Measurements from ENCODE around the gene IGSF10.

IGSF10 gene

DNA sequence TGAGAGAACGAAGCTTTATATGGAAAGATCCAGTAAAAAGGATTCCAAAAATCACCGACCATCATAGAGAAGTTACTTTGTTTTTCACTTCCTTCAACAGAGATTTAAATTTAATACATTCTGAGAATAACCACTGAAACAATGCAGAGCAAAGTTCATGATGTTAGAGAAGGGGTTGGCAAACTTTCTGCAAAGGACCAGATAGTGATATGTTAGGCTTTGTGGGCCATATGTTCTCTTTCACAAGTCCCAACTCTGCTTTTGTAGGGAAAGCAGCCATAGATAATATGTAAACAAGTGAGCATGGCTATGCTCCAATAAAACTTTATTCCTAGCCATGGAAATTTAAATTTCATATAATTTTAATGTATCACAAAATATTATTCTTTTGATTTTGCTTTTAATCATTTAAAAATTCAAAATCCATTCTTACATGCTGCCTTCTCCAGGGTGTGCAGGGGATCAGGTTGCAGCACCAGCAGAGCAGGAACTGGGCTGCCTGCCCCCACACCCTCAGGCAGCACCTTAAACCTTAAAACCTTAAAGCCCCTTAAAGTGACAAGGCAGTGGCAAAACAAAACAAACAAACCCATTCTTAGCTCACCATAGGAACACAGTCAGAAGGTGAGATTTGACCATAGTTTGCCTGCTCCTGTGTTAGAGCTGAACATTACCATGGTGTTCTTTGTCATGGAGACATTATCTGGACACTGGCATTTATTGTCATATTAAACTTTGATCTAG, 16.9 kb upstream of the IGSF10 start:
- TF ChIP-seq, protein P1, sequence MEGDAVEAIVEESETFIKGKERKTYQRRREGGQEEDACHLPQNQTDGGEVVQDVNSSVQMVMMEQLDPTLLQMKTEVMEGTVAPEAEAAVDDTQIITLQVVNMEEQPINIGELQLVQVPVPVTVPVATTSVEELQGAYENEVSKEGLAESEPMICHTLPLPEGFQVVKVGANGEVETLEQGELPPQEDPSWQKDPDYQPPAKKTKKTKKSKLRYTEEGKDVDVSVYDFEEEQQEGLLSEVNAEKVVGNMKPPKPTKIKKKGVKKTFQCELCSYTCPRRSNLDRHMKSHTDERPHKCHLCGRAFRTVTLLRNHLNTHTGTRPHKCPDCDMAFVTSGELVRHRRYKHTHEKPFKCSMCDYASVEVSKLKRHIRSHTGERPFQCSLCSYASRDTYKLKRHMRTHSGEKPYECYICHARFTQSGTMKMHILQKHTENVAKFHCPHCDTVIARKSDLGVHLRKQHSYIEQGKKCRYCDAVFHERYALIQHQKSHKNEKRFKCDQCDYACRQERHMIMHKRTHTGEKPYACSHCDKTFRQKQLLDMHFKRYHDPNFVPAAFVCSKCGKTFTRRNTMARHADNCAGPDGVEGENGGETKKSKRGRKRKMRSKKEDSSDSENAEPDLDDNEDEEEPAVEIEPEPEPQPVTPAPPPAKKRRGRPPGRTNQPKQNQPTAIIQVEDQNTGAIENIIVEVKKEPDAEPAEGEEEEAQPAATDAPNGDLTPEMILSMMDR (IDR thresholded peaks at IDR 0.05; ENCODE audit: low read depth, low read length) = no peak
- H3K4me3 ChIP-seq (ENCODE audit: low read depth, low read length) = no peak overlapping the region

DNA sequence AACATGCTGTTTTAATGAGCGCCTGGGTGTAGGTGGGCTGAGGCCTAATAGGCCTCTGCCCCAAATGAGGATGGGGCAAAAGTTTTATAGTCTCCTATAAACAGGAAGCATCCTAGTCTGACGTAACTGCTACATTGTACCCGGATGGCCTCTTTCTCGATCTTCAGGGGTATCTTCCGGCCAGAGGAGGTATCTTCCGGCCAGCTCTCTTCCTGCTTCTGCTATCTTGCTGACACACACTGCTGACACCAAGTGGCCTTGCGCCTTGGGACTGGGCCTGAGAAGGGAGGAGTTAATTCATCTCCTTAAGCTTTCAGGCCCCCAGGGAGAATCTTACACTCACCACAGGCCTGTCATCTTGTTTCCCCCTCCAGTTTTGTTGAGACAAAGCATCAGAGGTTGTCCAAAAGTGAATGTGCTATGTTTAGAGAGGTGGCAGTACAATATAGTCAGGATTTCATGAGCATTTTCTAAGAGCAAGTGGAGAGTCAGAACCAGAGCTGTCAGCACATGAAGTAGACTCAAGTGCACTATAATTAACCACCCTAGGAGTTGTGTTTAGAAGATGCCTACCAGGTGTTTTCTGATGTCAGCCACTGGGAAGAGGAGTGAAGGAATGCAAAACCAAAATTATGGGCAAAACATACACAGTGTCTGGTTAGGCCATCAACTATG, 15.6 kb upstream of the IGSF10 start:
- TF ChIP-seq, protein P1 (IDR thresholded peaks at IDR 0.05; ENCODE audit: low read depth, low read length) = no peak

DNA sequence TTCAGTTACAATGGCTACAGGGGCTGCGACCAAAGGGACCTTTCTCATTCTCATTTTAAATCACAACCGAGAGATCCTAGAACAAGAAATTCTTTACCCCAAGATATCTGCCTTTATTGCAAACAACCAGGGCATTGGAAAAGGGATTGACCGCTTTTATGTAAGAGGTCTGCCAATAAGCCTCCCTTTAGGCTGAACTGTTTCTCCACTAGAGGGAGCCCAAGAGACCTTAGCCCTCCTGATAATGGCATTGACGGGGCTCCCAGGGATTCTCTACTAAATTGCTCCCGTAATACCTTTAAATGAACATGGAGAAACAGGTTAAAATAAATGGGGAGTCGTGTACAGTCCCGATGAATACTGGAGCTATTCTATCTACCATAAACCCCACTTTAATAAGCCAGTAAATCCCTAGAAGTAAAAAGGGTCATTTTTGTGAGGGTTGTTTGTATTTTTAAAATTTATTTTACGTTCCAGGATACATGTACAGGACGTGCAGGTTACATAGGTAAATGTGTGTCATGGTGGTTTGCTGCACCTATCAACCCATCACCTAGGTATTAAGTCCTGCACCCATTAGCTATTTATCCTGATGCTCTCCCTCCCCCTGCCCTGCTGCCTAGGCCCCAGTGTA, 7.5 kb upstream of the IGSF10 start:
- H3K4me3 ChIP-seq (ENCODE audit: low read depth, low read length) = no peak overlapping the region
- TF ChIP-seq, protein P1 (IDR thresholded peaks at IDR 0.05; ENCODE audit: low read depth, low read length) = peak; percentile 91

More for the DNA sequence above, 15.6 kb upstream of the IGSF10 start:
- no peak overlapping the region for H3K4me3 ChIP-seq (ENCODE audit: low read depth, low read length)

DNA sequence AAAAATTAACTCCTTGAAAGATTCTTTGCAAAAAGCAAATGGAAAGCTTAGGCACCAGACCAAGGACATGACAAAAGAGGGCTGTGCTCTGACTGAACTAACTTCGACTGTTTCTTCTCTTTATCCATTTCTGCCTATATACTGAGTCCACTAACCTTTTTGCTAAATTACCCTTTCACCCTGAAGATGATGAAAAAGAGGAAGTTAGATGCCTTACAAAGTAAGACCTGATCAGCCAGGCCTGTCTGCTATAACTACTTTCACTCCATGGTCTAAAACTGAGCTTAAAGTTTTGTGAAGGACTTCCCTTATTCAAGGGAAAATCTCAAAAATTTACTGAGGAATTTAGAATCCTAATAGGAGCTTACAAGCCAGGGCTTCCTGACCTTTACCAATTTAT, 6.2 kb upstream of the IGSF10 start:
- no peak overlapping the region for H3K4me3 ChIP-seq (ENCODE audit: low read depth, low read length)
- TF ChIP-seq, protein P1 (IDR thresholded peaks at IDR 0.05; ENCODE audit: low read depth, low read length) = no peak

DNA sequence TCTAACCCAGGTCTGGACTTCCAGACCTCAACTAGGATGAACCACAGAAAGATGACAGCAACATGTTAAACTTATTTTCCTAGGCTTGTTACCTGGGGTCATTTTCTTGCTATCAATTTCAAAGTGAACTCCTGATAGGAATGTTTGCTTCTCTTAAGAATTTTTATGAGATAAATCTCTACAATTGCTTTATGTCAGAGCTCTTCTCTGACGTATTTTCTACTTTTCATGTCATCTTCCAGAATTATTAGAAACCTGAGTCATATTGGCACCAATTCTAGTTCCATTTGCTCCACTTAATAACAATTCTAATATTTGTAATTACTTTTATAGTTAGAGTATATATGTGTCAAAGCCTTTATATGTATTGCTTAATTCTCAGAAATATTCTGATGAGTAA, 2.1 kb upstream of the IGSF10 start:
- TF ChIP-seq, protein P1 (IDR thresholded peaks at IDR 0.05; ENCODE audit: low read depth, low read length) = no peak
- no peak overlapping the region for H3K4me3 ChIP-seq (ENCODE audit: low read depth, low read length)

DNA sequence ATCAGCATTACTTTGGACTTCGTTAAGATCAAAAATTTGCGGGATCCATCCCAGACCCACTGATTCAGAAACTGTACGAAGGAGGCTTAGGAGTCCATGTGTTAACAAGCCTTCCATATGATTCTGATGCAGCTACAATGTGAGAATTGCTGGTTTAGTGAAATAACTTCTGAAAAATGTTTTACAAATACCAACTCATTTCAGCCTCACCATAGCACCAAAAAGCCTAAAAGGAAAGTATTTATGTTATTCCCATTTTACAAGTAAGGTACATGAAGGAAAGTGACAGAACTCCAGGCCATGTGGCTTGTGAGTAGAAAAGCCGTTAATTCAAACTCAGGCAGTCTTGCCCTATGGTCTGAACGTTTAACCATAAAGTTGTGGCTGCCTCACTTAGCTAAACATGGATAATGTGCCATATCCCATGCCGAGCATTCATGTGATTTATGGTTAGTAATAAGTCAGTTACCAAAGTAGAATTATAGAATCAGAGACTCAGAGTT, 1.5 kb upstream of the IGSF10 start:
- TF ChIP-seq, protein P1 (IDR thresholded peaks at IDR 0.05; ENCODE audit: low read depth, low read length) = no peak
- H3K4me3 ChIP-seq (ENCODE audit: low read depth, low read length) = no peak overlapping the region

DNA sequence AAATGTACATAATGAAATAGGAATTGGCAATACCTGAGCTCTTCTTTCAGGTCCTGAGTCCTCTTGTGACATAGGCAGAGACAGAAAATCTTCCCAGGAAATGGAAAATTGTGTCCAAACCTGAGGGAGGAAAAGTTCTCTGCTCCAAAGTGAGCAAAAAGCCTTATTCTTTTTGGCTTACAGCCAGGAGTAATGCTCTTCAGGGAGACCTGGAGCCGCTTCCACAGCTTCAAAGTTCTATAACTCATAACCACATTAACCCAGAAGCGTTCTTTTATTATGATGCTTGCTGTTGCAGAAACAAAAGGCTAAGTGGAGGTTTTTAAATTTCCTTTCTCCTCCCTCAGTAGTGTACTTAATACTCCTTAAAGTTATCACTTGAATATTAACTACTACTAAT, 633 bp downstream of the IGSF10 start:
- no peak overlapping the region for H3K4me3 ChIP-seq (ENCODE audit: low read depth, low read length)
- TF ChIP-seq, protein P1 (IDR thresholded peaks at IDR 0.05; ENCODE audit: low read depth, low read length) = no peak
